ENCODE data around the gene SEMA3F.

DNA sequence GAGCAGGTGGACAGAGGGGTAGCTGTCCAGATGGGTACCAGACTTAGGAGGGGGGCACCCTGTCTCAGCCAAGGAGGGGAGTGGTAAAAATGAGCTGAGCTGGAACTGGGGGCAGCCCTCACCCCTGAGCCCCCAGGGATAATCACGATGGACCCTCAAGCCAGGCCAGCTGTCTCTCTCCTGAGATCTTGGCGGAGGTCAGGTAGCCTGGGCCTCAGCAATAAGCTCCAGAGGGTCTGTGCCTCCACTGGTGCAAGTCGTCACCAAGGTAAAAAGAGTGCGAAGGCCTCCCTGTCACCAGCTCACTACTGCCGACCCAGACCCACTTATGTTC lies 55.0 kb downstream of the SEMA3F start:
- TF ChIP-seq POLR2A (IDR thresholded peaks at IDR 0.05) = no peak
- TF ChIP-seq, protein P1, sequence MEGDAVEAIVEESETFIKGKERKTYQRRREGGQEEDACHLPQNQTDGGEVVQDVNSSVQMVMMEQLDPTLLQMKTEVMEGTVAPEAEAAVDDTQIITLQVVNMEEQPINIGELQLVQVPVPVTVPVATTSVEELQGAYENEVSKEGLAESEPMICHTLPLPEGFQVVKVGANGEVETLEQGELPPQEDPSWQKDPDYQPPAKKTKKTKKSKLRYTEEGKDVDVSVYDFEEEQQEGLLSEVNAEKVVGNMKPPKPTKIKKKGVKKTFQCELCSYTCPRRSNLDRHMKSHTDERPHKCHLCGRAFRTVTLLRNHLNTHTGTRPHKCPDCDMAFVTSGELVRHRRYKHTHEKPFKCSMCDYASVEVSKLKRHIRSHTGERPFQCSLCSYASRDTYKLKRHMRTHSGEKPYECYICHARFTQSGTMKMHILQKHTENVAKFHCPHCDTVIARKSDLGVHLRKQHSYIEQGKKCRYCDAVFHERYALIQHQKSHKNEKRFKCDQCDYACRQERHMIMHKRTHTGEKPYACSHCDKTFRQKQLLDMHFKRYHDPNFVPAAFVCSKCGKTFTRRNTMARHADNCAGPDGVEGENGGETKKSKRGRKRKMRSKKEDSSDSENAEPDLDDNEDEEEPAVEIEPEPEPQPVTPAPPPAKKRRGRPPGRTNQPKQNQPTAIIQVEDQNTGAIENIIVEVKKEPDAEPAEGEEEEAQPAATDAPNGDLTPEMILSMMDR (IDR thresholded peaks at IDR 0.05) = no peak
